HG03575 (cell line): ENCODE results near the gene TBX1.

ENCODE experiments used
- ATAC-seq: cut with Tn5 transposase; IDR thresholded peaks from one replicate; pipeline ENCODE4 v1.9.1; 2021; ENCODE audit not compliant: unreplicated experiment, insufficient number of reproducible peaks, low FRiP score; ENCODE audit errors: extremely low read depth

Gene TBX1

DNA sequence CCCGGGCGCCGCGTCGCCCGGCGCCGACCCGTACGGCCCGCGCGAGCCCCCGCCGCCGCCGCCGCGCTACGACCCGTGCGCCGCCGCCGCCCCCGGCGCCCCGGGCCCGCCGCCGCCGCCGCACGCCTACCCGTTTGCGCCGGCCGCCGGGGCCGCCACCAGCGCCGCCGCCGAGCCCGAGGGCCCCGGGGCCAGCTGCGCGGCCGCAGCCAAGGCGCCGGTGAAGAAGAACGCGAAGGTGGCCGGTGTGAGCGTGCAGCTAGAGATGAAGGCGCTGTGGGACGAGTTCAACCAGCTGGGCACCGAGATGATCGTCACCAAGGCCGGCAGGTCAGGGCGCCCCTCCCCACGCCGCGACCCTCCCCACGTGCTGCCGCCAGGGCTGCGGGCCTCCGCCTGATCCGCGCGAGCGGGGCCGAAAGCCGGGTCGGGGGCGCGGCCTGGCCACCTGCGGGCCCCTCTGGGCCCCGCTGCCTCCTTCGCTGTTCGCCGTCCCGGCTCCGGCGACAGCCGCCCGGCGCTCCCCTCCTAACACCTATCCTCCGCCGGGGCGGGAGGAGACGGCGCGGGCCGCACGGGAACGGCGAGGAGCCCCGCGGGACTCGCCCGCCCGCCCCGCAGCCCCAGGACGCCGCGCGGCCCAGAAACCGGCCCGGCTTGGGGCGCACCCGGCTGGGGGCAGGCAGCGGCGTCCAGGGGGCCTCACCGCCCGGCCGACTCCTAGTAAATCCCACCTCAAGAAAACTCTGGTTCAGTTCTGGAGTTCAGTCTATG is 560 bp downstream of the TBX1 start:
- ATAC-seq: no peak

DNA sequence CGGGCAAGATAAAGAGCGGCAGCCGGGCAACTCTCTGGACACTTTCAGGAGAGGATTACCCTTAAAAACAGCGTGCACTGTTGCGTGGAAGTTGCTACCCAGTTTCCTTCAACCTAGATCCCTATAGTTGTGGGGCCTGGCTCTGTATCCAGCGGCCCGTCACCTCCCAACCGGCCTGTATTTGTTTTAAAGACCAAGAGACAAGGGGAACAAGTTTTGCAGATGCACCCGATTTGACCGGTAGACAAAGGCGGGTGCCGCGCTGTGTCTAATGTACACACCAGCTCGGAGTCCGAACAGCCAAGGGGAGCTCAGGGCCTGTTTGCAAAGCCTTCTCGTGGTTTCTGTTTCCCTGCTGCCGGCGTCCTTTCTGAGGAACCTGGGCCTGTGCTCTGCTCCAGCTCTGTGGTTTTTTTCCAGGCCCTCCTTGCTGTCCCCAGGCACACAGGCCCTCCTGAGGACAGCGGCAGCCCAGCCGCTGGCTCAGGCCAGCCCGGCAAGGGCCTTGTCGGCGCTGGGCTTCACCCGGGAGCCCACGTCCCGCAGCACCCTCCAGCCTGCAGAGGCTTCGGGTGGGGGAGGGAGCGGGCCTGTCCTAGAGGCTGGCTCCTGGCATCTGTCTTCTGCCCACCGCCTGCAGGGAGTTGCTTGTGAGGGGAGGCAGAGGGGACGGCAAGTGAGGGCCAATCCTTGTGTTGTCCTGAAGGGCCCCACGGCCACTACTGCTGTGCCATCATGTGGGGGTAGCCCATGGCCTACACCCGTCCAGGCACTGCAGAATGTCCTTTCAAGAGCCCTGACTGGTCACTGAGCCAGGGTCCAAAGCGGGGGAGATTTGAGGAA is 1.4 kb downstream of the TBX1 start:
- ATAC-seq: no peak

DNA sequence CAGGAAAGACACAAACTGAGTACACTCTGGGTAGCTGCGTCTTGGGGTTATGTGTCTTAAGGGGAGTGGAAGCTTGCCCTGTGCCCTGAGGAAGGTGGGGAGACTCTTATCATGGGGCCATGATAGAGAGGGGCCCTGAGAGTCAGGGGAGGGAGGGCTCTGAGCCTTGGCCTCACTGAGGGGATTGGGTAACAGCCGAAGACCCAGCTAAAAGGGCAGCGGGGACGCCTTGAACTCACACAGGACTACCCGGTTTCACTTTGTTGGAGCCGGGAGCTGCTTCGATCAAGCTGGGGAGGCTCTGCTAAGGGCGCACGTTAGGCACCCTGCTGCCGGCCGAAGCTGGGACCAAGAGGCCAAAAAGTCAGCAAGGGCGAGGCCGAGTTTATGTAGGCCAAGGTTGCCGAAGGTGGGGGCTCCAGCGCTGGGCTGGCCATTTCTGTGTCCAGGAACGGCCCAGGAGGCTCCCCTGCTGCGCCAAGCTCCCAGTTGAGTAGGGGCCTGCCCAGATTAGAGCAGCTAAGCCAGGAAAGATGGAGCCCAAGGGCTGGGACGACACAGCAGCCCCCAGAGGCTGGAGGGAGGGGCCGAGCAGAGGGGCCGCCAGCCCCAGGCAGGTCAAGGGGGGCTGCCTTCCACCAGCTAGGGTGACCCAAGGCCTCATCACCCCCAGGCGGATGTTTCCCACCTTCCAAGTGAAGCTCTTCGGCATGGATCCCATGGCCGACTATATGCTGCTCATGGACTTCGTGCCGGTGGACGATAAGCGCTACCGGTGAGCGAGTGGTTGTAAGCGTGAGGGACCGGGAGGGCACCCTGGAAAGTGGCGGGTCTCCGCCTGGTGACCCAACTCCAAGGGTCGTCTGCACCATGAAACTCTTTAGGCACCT is 2.2 kb downstream of the TBX1 start:
- no peak for ATAC-seq

DNA sequence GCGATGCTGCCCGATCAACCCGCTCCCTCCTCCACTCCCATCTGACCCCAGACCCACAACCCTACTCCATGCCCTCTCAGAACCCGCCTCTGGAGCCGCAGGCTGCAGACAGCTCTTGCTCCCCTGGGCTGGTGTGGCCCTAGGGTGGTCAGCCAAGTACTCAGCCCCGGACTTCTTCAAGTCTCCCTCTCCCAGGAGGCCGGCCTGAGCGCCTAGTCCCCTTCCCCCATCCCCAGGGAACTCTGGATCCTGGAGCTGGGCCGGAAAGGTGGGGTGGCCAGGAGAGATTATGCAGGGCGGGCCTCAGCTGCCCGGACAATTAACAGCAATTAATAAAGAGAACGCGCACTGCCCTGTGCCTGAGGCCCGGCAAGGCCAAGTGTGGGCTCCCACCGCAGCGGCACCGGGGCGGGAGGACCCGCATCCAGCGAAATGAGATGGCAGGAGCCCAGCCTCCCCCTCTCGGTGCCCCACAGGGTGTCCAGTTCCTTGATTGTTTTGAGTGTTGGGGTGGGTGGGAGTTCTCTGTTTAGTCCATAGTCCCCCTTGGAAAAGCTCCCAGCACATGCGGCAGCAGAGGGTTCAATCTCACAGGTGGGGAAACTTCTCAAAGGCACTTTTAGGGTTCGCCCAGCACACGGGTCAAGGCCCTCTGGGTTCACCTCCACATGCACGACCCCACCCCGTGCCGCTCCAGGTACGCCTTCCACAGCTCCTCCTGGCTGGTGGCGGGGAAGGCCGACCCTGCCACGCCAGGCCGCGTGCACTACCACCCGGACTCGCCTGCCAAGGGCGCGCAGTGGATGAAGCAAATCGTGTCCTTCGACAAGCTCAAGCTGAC is 3.1 kb downstream of the TBX1 start:
- ATAC-seq: no peak

DNA sequence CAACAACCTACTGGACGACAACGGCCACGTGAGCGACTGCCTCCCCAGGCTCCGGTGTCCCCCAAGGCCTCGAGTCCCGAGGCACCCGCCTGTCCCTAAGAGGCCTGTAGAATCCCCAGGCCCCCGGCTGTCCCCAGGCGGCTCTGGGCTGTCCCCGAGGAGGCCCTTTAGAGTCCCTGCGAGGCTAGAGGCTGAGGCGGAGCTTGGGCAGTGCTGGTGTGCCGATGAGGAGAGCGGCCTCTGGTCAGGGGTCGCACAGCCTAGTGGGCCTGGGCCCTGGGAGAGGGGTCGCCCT is 3.7 kb downstream of the TBX1 start:
- ATAC-seq: no peak

DNA sequence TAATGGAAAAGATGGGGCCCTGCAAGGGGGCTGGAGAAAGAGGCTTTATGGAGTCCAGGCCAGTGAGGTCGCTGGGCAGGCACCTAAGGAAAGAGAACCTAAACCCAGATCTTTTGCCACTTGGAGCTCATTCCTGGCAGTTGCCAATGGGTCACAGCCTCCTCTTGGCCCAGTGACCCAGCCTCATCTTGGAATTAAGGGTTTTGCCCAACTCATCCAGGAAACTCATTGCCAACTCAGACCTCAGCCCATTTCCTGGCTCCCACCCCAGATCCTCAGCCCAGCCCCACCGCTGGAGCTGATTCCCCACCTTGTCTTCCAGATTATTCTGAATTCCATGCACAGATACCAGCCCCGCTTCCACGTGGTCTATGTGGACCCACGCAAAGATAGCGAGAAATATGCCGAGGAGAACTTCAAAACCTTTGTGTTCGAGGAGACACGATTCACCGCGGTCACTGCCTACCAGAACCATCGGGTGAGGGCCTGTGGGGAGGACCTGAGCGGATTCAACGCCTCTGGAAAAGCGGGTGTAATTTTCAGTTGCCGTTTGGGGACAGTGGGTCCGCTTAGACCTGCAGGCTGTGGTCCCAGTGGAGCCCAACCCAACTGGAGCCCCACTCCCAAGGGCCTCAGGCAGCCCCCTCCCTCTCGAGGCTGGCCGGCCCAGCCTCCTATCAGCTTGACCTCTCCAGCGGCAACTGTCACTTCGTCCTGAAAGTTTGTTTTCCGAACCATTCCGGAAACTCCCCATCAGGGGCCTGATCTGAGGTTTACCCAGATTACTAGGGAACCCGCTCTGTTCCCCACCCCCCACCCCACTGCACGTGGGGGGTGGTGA is 4.3 kb downstream of the TBX1 start:
- ATAC-seq: no peak

DNA sequence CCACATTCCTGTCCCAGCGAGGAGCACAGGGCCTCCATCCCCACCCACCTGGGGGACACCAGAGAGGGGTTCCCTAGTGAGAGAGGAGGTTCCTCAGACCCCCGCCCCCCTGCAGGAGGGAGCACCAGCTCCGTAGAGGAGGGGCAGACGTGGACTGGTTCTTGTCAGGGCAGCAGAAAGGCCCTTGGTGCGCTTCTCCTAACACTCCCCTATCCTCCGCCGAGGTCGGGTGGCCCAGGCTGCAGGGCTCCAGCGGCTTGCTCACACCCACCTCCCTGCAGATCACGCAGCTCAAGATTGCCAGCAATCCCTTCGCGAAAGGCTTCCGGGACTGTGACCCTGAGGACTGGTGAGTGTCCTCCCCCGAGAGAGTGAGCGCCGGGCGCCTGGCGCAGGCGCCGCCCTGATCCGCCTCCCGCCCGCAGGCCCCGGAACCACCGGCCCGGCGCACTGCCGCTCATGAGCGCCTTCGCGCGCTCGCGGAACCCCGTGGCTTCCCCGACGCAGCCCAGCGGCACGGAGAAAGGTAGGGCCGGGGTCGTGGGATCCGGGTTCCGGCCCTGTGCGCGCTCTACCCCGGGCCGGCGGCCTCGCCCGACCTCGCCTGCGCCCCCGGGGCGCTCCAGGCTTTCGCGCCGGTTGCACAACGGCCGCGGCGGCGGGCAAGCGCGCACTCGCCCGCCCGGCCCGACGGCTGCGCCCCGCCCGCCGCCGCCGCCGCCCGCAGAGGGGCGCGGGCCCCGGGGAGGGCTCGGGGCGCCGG is 5.1 kb downstream of the TBX1 start:
- ATAC-seq: no peak

DNA sequence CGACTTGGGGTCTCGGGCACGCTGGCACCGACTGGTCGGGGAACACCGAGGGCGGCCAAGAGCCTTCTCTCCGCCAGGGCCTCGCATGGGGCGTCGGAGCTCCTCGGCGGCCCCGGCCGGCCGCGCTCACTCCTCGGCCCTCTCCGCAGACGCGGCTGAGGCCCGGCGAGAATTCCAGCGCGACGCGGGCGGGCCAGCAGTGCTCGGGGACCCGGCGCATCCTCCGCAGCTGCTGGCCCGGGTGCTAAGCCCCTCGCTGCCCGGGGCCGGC is 5.6 kb downstream of the TBX1 start:
- no peak for ATAC-seq

DNA sequence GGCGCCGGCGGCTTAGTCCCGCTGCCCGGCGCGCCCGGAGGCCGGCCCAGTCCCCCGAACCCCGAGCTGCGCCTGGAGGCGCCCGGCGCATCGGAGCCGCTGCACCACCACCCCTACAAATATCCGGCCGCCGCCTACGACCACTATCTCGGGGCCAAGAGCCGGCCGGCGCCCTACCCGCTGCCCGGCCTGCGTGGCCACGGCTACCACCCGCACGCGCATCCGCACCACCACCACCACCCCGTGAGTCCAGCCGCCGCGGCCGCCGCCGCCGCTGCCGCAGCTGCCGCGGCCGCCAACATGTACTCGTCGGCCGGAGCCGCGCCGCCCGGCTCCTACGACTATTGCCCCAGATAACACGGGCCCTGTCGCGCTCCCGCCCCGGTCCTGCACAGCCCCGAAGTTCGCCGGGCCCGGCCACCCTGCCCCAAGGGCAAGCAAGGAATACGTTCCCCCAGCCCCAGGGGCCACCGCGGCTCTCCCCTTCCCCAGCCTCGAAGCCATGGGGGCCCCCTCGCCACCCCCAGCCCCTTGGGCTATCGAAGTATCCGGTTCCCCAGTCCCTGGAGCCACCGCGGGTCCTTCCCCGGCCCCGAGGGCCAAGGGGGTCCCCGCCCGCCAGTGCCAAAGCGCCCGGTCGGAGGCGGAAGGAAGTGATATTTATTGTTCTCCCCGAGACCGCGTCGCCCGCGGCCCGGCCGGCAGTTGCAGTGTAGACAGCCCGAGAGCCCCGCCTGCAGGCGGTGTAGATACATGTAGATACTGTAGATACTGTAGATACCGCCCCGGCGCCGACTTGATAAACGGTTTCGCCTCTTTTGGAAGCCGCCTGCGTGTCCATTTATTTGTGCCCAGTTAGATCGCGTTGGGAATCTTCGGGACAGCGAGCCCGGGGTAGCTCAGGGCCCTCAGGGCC is 6.2 kb downstream of the TBX1 start:
- ATAC-seq: no peak

DNA sequence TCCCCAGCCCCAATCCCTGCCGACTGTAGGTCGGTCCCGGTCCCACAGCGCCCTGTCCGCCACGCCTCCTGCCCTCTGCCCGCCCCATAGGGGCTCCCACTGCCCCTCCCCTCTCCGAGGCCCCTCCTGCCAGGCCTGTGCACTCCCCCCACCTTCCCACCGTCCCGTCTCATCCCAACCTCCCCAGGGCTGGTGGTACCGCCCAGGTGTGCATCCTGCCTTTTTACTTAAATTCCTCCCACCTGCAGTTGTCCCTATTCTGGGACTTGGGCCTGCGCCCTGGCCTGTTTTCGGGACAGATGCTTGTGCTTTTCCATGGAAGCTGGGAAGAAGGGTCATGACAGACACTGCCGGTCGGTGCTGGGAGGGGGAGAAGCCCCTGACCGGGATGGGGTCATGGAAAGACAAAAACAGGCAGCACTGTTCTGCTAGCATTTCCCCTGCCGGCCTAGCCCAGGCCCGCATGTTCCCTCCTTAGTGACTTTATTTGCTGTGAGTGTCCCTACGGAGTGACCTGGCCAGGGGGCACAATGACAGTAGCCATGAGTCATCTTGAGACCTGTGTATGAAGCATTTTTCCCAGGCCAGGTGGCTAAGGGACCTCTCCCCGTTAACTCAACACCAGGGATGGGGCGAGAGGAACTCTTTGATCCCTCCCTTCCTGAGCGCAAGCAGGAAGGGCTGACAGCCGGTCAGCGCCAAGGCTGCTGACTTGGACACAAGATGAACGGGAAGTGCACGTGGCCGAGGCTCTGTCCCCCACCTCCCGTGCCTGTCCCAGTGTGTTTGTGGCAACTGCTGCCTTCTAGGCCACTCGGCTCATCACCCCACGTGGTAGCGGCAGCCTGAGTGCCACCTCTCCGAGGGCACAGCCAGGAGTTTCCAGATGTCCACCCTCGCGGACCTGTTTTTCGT is 7.1 kb downstream of the TBX1 start:
- no peak for ATAC-seq

DNA sequence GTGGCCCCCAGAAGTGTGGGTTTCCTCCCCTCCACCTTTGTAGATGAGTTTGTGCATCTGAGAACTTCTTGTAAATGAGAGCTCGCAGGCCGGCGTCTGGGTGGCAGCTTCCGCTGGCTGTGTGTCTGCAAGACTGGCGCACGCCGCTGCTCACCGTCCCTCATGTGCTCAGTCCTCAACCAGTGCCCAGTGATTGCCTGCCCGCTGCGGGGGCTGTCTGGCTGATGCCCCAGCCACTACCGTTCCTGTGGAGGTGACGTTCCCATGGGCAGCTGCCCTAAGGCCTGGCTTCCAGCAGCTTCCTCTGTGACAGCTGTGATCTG is 8.8 kb downstream of the TBX1 start:
- no peak for ATAC-seq

DNA sequence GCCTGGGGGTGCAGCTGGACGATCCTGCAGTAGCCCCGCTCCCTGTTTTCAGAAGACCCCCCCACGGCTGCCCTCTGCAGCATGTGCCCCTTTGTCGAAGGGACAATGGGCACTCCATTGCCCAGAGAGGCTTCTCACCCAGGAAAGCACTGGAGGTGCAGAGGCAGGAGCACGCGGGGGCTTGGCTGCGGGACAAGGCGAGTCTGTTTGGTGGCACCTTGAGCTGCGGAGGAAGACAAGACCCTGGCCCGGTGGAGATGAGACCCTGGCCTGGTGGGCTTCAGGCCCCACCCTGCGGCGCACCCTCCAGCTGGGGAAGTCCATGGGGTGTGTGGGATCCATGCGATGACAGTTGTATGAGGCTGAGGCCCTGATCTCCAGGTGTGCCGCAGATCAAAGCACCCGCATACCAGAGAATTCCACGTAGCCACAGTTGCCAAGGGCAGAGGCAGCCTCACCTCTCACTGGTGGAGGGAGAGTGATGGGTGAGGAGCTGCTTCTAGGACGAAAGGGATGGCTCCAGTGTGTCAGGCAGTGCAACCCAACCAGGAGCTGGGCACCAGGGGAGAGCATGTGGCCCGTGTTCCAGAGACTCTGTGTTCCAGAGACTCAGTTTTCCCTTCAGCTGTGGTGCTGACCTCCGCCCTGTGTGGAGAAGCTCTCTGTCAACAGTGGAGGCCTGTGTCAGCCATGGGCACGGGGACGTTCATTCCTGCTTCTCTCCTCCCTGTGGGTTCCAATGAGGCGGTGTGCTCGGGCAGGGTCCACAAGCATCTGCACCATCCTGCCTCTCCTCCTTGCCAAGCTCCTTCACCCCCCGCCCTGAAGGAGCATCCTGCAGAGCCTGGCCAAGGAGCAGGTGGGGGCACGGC is 10.0 kb downstream of the TBX1 start:
- no peak for ATAC-seq

DNA sequence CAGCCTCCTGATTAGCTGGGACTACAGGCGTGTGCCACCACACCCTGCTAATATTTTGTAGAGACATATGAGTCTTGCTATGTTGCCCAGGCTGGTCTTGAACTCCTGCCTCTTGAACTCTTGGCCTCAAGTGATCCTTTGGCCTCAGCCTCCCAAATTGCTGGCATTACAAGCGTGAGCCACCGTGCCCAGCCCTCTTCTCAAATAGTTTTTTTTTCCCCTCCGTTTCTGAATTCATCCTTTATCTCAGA is 11.8 kb downstream of the TBX1 start:
- ATAC-seq: no peak

DNA sequence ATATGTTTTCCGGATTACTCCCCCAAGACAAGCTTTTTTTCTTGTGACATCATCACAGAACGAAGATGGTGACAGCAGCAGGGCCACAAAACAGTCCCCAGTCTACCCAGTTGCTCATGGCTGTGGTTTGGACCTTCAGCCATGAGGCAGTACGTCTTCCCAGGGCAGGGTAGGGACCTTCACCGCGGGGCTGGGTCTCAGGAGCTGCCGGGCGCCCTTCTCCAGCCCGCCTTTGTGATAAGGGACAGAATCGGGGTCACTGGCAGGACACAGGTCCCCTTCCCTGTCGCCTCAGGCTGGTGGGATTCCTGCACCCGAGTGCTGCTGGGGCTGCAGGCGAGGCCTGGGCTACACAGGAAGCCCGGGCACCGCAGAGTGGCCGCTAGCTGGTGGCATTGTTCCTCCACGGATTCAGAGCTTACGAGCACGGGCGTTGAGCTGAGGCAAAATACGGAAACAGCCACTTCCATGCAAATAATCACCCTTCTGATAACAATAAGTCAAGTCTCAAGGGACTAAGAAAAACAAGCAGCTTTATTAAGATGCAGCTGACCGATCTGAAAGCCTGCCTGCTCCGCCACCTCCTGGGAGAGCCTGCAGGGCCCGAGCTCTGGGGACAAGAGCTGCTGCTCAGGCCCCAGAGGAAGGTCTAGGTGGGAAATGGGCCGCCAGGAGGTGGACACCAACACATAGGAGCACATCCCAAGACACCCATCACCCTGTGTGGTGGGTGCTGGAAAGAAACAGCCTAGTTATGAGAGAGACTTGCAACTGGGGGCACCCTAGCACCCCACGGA is 12.3 kb downstream of the TBX1 start:
- no peak for ATAC-seq
